Duodenal mucosa (tissue), 2 donors: ENCODE measurements around the gene FAM81A.
A peak's percentile ranks its signal among the peaks of the same experiment; 100 is the strongest.

Experiments
- H3K27ac ChIP-seq: one replicate; pipeline ENCODE4 v1.7.0; 2013; ENCODE audit warnings: low read depth, low read length
- H3K27me3 ChIP-seq, 2 donors: one replicate each; pipeline ENCODE4 v1.7.0; 2013; ENCODE audit warnings: low read length in 2 of 2, control low read depth in 1 of 2; ENCODE audit not compliant: insufficient read depth in 2 of 2, control insufficient read depth in 1 of 2
- H3K36me3 ChIP-seq, 2 donors: one replicate each; pipeline ENCODE4 v1.7.0; 2013; ENCODE audit warnings: low read length in 2 of 2, control low read depth in 1 of 2; ENCODE audit not compliant: insufficient read depth in 2 of 2, control insufficient read depth in 1 of 2
- H3K4me1 ChIP-seq, 2 donors: one replicate each; pipeline ENCODE4 v1.7.0; 2013; ENCODE audit warnings: low read length in 2 of 2, control low read depth in 1 of 2; ENCODE audit not compliant: insufficient read depth in 2 of 2, control insufficient read depth in 1 of 2
- H3K4me3 ChIP-seq, 2 donors: one replicate each; pipeline ENCODE4 v1.7.0; 2013; ENCODE audit warnings: low read length in 2 of 2, low read depth in 1 of 2
- H3K9ac ChIP-seq, 2 donors: one replicate each; pipeline ENCODE4 v1.7.0; 2013; ENCODE audit warnings: low read length in 2 of 2, low read depth in 1 of 2
- H3K9me3 ChIP-seq, 2 donors: one replicate each; pipeline ENCODE4 v1.7.0; 2013; ENCODE audit warnings: low read length in 2 of 2, control low read depth in 1 of 2; ENCODE audit not compliant: control insufficient read depth in 1 of 2

Gene FAM81A

GRCh38 chr15:59567324-59567723 is 129.3 kb downstream of the FAM81A start:
- H3K36me3 ChIP-seq = no peaks in the 10 kb centered on the region
- no peak overlapping the region for H3K27ac ChIP-seq
- H3K4me3 ChIP-seq = no peak overlapping the region
- no peak overlapping the region for H3K9ac ChIP-seq
- H3K27me3 ChIP-seq = no peaks in the 10 kb centered on the region
- H3K4me1 ChIP-seq = peaks cover 22 to 23% of the 10 kb centered on the region in 2 donors
- peaks cover 0 to 5% of the 10 kb centered on the region in 2 donors for H3K9me3 ChIP-seq

DNA sequence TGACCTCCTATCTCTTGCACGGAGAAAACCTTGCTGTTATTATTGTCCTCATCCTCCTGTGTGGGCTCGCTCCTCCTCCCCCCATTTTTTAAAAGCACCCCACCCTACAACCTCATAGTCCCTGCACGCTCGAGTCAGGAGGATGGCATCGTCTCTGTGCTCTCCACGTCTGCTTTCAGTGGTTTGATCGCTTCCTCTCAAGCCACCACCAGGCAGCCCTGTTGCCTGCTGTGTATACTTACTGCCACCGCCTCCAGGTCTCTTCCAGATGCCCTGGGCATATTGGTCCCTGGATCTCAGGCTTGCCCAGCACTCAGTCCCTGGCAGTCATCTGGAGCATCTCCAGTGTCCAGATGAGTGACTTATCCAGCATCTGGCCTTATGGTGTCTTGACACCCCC is 131.5 kb downstream of the FAM81A start:
- Histone ChIP-seq H3K9me3 (peaks cover 0 to 5% of the 10 kb centered on the region in 2 donors), H3K4me1 (peaks cover 22 to 23% of the 10 kb centered on the region in 2 donors), H3K4me3 (no peak overlapping the region), H3K36me3 (no peaks in the 10 kb centered on the region), H3K9ac (peak overlapping the region in 1 of 2 donors; percentile 2), H3K27ac (peak overlapping the region; percentile 25), H3K27me3 (no peaks in the 10 kb centered on the region)

DNA sequence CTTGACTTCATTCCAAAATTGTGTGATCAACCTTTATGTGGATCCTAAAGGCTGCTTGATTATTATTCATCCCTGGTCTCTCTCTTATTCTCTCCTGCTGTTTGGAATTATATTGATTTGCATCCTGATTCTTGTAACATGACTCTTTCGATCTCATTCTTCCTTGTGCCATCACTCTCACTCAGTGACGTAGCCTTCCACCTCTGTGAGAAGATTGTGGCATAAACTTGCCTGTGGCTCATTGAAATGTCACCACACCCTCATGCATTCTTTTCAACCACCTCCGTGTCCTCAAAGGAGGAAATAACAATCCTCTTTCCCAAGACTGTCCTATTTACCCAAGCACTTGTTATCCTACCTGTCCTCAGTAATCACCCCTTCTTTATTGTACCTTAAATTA is 132.3 kb downstream of the FAM81A start:
- peaks cover 0 to 2% of the 10 kb centered on the region in 2 donors for H3K9me3 ChIP-seq
- H3K27ac ChIP-seq = no peak overlapping the region
- H3K27me3 ChIP-seq = no peaks in the 10 kb centered on the region
- H3K4me3 ChIP-seq = no peak overlapping the region
- no peak overlapping the region for H3K9ac ChIP-seq
- peaks cover 22 to 23% of the 10 kb centered on the region in 2 donors for H3K4me1 ChIP-seq
- H3K36me3 ChIP-seq = no peaks in the 10 kb centered on the region

GRCh38 chr15:59571606-59572005 is 133.6 kb downstream of the FAM81A start:
- no peak overlapping the region for H3K4me3 ChIP-seq
- H3K27me3 ChIP-seq = no peaks in the 10 kb centered on the region
- no peaks in the 10 kb centered on the region for H3K9me3 ChIP-seq
- H3K9ac ChIP-seq = no peak overlapping the region
- no peak overlapping the region for H3K27ac ChIP-seq
- H3K36me3 ChIP-seq = no peaks in the 10 kb centered on the region
- H3K4me1 ChIP-seq = peaks cover 17 to 21% of the 10 kb centered on the region in 2 donors
